ENCODE measurements around the gene IMMT.

IMMT gene

GRCh38 chr2:86195808-86196387 is 636 bp upstream of the IMMT start:
- peak in 1 of 2 experiments; percentile 31 for DNase-seq

DNA sequence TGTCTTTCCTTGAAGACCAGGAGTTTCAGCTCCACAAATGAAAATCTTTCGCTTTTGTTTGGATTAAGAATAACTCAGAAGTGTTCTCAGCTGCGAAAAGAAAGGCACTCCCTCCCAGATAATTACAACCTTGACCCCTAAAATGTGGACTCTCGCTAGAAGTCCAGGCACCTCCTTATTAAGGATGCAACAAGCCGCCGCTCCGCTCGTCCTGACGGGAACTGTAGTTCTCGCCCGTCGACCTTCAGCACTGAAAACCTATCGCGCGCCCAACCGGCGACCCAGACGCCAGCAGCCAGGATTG is 559 bp downstream of the IMMT start:
- DNase-seq = no peak

- DNase-seq = no peak
These were observed 1.2 kb downstream of the IMMT start for GRCh38 chr2:86193901-86194567.

GRCh38 chr2:86189782-86190416 is 5.4 kb downstream of the IMMT start:
- DNase-seq = no peak

DNA sequence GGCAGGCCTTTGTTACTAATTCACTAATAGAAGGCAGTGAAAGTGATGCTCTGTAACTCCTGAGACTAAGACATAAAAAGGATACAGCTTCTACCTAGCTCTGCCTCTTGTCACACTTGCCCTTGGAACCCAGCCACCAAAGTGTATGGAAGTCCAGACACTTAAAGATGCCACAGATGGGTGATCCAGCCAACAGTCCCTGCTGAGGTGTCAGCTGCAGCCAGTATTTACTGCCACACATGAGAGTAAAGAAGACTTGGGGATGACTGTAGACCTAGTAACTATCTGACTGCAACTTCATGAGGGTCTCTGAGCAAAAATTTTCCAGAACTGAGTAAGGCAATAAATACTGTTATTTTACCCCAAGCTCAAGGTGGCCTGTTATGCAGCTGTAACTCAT is 8.8 kb downstream of the IMMT start:
- DNase-seq = no peak

- DNase-seq = no peak
These were observed 9.6 kb downstream of the IMMT start for GRCh38 chr2:86185517-86186212.

DNA sequence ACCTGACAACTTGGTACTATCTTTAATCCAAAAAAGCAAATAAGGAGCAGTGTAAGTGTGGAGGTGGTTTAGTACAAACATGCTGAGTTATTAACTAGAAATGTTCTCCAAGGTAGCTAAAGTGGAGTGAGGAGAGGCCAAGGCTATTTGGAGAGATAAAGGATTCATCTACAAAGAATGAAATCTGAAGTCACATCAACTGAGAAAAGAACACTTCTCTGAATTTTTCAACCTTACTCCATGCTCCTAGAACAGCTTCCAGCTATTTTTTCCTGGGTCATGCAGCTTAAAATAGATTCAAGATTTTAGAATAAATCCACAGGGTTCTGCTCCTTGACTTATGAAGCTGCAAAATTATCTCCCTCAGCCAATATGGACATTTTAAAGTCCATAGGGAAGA is 18.7 kb downstream of the IMMT start:
- DNase-seq = no peak

DNA sequence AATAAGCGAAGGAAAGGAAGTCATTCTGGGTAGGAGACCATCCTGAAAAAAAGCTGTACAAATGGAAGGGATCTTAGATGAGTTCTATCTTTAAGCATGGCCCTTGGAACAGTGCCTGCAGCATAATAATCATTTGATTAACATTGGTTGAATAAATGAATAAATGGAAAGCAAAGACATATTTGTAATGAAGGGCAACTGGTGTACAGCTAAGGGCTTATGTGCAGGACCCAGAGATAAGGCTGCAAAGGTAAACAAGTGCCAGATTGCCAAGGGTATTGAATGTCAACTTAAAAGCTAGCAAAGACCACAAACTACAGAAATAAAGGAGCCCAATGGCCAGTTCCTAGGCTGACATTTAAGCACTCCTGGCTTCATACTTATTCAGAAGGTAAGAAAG is 19.4 kb downstream of the IMMT start:
- DNase-seq = no peak

- DNase-seq = no peak
These were observed 20.8 kb downstream of the IMMT start for GRCh38 chr2:86174445-86174844.

DNA sequence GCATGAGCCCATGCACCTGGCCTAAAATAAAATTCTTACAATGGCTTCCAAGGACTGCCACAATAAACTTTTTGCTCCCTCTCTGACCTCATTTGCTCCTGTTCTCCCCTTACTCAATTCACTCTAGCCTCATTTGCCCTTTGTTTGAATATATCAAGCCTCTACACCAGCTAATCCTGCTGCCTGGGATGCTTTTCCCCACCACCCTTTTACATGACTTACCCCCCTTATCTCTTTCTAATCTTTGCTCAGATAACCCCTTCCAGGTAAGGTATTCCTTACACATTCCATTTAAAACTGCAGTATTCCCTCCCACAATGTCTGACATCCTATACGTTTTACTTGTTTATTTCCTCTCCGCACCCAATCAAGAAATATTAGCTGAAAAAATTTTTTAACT is 22.7 kb downstream of the IMMT start:
- no peak for DNase-seq

GRCh38 chr2:86171295-86171694 is 24.0 kb downstream of the IMMT start:
- no peak for DNase-seq

GRCh38 chr2:86170449-86170848 is 24.8 kb downstream of the IMMT start:
- no peak for DNase-seq

- no peak for DNase-seq
These were observed 34.9 kb downstream of the IMMT start for GRCh38 chr2:86160156-86160952.

DNA sequence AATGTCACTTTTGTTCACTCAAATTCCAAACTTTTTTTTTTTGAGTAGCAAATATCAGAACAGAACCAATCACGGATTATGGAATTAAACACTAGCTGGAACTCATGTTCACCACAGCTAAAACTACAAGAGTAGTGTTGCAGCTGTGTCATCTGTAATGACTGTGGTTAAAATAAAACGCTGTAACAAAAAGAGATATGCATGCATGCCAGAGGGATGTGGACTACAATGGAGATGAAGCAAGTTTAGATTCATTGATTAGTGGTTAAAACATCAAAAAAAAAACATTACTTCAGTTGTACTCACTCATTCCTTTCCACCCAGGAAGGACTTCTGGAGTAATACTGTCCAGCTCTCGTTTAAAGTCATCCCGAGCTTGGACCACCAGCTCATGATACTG is 37.0 kb downstream of the IMMT start:
- no peak for DNase-seq

GRCh38 chr2:86157009-86157556 is 38.2 kb downstream of the IMMT start:
- DNase-seq = no peak

DNA sequence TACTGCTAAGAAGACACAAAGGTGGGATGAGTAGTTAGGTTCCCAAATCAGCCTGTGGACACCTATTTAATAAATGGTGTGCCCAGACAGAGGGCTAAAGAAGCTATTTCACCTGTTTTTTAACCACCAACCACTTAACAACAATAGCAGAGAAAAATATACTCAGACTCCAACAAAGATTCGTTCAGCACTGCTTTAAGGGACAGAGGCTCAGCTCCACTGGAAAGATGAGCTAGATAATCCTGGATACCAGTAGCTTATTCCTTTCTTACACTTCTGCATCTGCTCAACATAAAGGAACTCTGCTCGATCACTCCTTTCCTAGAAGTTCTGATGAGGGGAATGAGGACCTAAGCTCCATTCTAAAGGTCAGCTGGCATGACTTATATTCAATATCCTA is 44.8 kb downstream of the IMMT start:
- DNase-seq = no peak

DNA sequence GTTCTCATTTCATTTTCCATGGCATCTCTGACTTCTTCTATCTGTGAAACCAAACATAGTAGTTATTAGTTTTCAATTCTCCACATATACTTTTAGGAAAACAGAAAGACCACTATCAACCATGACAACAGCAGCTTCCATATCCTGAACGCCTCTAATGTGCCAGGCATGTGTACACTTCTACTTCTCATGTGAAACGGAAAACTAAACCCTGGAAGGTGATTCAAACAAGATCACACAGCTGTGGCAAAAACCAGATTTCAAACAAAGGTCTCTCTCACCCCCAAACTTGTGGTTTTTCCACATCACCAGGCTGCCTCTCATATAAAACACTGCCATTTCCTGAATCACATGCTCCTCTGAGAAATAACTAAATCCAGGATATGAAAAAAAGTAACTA is 47.5 kb downstream of the IMMT start:
- DNase-seq = no peak

DNA sequence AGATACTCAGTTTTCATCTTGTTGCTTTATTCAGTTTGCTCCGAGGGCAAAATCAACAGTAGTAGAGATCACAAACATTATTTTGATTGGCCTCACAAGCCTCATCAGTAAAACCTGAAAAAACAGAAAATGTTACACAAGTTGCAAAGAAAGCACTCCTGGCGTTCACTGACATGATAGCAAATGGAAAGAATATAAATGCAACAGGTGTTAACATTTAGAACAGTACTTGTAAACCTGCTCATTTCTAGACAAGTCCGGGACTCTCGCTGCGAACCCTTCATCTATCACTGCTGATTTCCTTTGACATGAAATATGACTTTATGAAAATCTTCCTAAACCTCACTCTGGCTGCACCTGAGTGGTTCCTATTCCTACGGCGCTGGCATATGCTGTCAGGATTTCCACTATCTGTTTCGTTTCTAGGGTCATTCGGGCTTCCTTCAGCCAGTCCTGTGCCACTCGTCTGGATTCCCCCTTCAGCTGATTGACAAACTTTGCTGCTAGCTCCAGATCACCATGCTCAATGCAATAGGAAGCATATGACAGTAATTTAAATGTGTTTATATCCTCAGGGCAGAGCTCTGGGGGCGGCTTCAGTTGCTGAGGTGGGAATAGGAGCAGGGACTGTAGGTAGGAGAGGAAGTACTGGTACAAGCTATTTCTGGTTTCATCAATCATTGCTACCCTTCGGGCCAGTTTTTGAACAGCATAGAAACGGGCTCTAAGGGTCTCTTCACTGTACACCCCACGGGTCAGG is 51.2 kb downstream of the IMMT start:
- no peak for DNase-seq

GRCh38 chr2:86143307-86143706 is 52.0 kb downstream of the IMMT start:
- no peak for DNase-seq

DNA sequence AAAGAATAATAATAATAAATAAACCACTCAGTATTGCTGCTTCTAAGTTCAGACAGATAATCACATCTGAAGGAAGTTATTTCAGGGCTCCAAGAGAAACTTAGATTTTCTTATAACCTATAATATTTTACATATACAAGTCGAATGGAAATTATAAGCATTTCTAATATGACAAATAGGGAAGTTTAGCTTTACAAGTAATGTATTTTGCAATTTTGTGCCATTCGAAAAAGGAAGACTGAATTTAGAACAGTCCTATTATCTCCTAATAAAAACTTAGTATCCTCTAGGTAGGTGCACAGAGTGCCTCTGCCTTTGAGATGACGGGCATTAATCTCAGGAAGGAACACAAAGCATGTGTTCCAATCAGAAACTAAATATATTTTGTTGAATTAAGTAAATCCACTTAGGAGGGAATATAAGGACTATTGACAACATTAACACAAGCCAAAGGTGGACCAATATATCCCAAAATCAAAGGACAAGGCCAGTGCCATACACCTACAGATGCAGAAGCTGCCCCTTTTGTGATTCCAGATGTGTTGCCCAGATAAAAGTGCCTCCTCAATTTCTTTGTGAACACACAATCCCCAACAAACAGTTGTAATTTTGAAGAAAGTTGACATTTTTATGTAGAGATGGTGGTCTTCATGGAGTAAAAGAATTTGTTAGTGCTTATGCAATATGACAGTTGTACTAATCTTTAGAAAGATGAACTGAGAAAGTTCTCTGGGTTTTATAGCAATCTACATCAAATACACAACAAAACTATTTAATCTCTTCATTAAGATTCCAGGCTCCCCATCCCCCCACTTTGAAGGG is 52.6 kb downstream of the IMMT start:
- DNase-seq = no peak

- DNase-seq = no peak
These were observed 54.3 kb downstream of the IMMT start for GRCh38 chr2:86140969-86141392.
